ENCODE results near the gene FGF5.

Gene FGF5

GRCh38 chr4:80336582-80336981 lies 70.1 kb downstream of the FGF5 start:
- DNase-seq (ENCODE audit: low read depth), result no peak

DNA sequence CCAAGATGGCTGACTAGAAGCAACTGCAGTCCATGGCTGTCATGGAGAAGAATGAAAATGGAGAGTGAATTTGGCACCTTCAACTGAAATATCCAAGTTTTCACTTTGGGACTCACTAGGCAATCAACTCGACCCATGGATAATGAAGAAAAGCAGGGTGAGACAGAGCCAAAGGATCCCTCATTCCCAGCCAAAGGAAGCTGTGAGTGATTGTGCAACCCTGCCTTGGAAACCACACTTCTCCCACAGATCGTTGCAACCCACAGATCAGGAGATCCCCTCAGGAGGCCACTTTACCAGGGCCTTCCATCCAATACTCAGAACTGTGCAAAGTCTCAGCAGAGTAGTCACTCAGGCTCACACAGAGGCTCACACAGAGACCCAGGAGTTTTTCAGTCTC lies 73.6 kb downstream of the FGF5 start:
- DNase-seq (ENCODE audit: low read depth), result no peak
